C4-2B (cell line): ENCODE measurements around the gene ANP32D.

Experiments
- ZFX ChIP-seq: fragments of 450-650 bp; IDR thresholded peaks from 2 replicates; pipeline ENCODE4 v1.6.1; 2017
- TF ChIP-seq, protein P1 (sequence below): fragments of 450-650 bp; conservative IDR thresholded peaks from 2 replicates; pipeline ENCODE4 v1.5.1; 2017; ENCODE audit warnings: mild to moderate bottlenecking

DNA sequence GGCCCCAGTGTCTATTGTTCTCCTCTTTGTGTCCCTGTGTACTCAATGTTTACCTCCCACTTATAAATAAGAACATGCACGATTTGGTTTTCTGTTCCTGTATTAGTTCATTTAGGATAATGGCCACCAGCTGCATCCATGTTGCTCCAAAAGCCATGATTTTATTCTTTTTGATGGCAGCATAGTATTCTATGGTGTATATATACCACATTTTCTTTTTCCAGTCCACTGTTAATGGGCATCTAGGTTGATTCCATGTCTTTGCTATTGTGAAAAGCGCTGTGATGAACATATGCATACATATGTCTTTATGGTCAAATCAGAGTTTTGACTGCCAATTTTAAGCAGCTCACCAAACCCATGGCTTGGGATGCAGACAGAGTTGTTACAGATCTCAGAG lies 17.2 kb upstream of the ANP32D start:
- TF ChIP-seq ZFX: no peak
- TF ChIP-seq, protein P1, sequence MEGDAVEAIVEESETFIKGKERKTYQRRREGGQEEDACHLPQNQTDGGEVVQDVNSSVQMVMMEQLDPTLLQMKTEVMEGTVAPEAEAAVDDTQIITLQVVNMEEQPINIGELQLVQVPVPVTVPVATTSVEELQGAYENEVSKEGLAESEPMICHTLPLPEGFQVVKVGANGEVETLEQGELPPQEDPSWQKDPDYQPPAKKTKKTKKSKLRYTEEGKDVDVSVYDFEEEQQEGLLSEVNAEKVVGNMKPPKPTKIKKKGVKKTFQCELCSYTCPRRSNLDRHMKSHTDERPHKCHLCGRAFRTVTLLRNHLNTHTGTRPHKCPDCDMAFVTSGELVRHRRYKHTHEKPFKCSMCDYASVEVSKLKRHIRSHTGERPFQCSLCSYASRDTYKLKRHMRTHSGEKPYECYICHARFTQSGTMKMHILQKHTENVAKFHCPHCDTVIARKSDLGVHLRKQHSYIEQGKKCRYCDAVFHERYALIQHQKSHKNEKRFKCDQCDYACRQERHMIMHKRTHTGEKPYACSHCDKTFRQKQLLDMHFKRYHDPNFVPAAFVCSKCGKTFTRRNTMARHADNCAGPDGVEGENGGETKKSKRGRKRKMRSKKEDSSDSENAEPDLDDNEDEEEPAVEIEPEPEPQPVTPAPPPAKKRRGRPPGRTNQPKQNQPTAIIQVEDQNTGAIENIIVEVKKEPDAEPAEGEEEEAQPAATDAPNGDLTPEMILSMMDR: no peak
